Duodenal mucosa (tissue), 2 donors: ENCODE data around the gene PCTP.

ENCODE experiments used
- H3K27ac ChIP-seq: one replicate; pipeline ENCODE4 v1.7.0; 2013; ENCODE audit warnings: low read depth, low read length
- H3K27me3 ChIP-seq, 2 donors: one replicate each; pipeline ENCODE4 v1.7.0; 2013; ENCODE audit warnings: low read length in 2 of 2, control low read depth in 1 of 2; ENCODE audit not compliant: insufficient read depth in 2 of 2, control insufficient read depth in 1 of 2
- H3K36me3 ChIP-seq, 2 donors: one replicate each; pipeline ENCODE4 v1.7.0; 2013; ENCODE audit warnings: low read length in 2 of 2, control low read depth in 1 of 2; ENCODE audit not compliant: insufficient read depth in 2 of 2, control insufficient read depth in 1 of 2
- H3K4me1 ChIP-seq, 2 donors: one replicate each; pipeline ENCODE4 v1.7.0; 2013; ENCODE audit warnings: low read length in 2 of 2, control low read depth in 1 of 2; ENCODE audit not compliant: insufficient read depth in 2 of 2, control insufficient read depth in 1 of 2
- H3K4me3 ChIP-seq, 2 donors: one replicate each; pipeline ENCODE4 v1.7.0; 2013; ENCODE audit warnings: low read length in 2 of 2, low read depth in 1 of 2
- H3K9ac ChIP-seq, 2 donors: one replicate each; pipeline ENCODE4 v1.7.0; 2013; ENCODE audit warnings: low read length in 2 of 2, low read depth in 1 of 2
- H3K9me3 ChIP-seq, 2 donors: one replicate each; pipeline ENCODE4 v1.7.0; 2013; ENCODE audit warnings: low read length in 2 of 2, control low read depth in 1 of 2; ENCODE audit not compliant: control insufficient read depth in 1 of 2

The PCTP gene

DNA sequence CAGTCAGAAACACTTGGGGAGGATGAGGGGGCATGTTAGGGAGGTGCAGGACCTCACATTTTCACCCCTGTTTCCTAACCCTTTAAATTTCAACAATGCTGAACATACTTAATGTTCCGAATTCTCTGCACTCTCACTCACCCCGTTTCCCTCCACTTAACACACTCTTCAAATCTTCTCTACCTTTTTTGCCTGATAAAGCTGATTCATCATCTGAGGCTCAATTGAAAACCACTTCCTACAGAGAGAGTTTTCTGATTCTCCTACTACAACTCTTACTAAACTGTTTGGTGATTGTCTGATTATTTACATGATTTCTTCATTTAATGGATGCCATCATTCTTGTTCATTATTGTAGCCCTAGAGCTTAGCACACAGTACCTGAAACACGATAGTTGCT is 42.4 kb downstream of the PCTP start:
- Histone ChIP-seq H3K27ac (no peak overlapping the region), H3K9ac (no peak overlapping the region), H3K4me3 (no peak overlapping the region), H3K27me3 (no peaks in the 10 kb centered on the region), H3K4me1 (no peaks in the 10 kb centered on the region), H3K36me3 (no peaks in the 10 kb centered on the region), H3K9me3 (no peaks in the 10 kb centered on the region)

DNA sequence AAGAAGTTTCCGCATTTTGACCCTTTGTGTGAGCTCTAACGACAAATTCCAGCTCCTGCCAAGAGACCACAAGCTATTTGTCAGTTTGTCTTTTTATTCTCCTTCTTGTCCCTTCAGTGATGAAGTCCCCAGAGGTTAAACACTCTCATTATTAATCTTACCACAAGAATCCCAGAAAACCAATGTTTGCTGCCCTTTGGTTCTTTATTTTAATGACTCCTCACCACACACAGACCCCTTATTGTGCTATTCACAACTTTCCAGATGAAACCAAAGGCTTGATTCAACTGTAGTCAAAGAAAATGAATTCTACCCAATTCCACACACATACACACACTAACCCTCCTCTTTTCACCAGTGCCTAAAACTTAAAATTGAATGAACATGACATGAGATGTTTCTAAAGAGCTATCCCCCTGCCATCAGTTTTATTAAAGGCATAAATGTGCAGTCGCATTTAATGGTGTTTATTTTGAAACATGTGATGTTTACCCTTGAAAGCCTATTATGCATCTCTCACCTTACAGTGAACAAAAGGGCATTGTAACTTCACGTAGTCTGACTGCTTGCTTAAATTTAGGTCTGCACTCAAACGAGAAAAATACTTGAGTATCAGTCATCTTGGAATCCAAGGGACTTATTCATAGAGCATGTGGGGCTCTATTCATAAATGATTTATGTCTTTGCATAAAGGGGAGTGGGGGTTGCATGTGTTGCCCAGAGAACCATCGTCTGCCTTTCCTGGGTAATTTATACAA is 44.1 kb downstream of the PCTP start:
- no peaks in the 10 kb centered on the region for H3K36me3 ChIP-seq
- no peak overlapping the region for H3K27ac ChIP-seq
- H3K9me3 ChIP-seq = no peaks in the 10 kb centered on the region
- no peaks in the 10 kb centered on the region for H3K27me3 ChIP-seq
- H3K4me3 ChIP-seq = no peak overlapping the region
- no peaks in the 10 kb centered on the region for H3K4me1 ChIP-seq
- no peak overlapping the region for H3K9ac ChIP-seq

DNA sequence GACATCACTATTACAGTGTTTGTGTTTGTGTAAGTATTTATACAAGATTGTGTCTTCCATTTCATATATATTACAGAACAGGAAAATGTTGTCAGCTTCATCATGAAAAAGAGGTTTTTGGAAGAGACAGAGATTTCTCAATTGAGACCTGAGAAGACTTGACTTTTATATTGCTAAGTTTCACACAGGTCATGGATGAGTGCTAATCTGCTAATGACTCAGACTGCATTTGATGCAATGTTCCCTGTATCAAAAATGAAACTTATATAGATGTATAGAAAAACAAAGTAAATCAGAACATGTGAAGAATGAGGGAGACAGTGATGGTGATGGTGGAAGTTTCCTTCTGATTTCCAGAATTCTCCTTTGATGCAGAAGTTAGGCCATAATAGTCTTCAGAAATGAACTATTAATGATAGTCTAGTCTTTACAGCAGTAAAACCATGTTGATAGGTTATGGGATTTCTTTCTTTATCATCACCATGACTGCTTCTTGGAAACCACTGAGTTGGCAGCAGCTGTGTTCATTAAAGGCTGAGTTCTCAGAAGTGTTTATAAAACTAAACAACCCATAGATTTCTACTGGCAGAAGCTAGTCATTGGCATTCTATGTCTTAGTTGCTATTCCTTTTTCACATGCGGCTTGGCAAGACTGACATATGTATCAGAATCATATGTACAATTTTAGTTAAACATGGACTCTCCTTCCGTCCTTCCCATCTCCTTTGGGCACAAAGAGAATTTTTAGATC is 56.1 kb downstream of the PCTP start:
- H3K9me3 ChIP-seq = no peaks in the 10 kb centered on the region
- no peak overlapping the region for H3K27ac ChIP-seq
- no peaks in the 10 kb centered on the region for H3K4me1 ChIP-seq
- H3K9ac ChIP-seq = no peak overlapping the region
- H3K27me3 ChIP-seq = no peaks in the 10 kb centered on the region
- no peaks in the 10 kb centered on the region for H3K36me3 ChIP-seq
- H3K4me3 ChIP-seq = no peak overlapping the region

DNA sequence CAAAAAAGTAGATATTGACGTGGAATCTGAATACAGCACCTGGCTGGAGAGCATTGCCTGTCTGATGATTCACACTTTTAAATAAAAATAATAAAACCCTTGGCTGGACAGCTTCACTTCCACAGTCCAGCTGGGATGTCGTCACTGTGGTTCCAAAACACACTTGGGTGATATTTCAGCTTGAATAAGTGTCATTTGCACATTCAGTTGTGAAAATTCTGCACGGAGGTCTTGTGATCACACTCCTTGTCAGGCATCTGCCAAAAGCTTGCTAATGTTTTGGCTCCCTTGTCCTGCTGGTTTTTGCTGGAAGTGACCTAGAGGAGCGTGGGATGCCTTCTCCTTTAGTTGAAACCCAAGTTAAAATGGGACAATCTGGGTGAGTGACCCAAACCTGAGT is 60.7 kb downstream of the PCTP start:
- Histone ChIP-seq H3K4me3 (no peak overlapping the region), H3K4me1 (no peaks in the 10 kb centered on the region), H3K27ac (no peak overlapping the region), H3K36me3 (no peaks in the 10 kb centered on the region), H3K27me3 (no peaks in the 10 kb centered on the region), H3K9ac (no peak overlapping the region), H3K9me3 (no peaks in the 10 kb centered on the region)

DNA sequence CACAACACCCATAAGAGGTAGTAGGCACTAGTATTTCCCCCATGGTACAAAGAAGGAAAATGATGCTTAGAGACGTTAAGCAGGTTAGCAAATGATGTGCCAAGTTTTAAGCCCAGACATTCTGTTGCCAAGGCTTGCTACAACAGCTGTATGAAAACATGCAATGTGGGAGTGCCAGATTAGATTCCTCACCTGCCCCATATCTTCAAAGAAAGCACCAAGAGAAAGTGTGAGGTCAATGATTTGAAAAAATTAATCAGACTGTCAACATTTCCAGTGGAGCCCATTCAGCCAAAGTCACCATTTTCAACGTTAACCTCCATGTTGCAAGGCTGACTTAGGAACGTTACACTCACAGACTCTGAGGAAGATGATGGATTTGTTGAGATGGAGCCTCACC is 61.5 kb downstream of the PCTP start:
- H3K4me1 ChIP-seq = no peaks in the 10 kb centered on the region
- no peaks in the 10 kb centered on the region for H3K9me3 ChIP-seq
- no peaks in the 10 kb centered on the region for H3K27me3 ChIP-seq
- no peaks in the 10 kb centered on the region for H3K36me3 ChIP-seq
- no peak overlapping the region for H3K4me3 ChIP-seq
- no peak overlapping the region for H3K27ac ChIP-seq
- no peak overlapping the region for H3K9ac ChIP-seq

DNA sequence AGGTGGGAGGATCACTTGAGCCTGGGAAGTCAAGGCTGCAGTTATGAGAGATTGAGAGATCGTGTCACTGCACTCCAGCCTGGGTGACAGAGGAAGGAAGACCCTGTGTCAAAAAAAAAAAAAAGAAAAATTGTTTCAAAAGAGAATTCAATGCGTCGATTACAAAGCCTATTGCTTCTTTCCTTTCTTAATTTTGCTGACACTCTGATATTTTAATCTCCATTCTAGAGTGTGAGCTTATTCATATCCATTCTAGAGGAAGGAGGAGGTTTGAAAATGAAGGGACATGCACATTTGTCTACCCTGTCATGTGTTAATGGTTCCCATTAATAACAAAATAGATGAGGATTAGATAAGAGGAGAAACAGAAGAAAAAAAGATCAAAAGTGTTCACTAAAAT is 63.1 kb downstream of the PCTP start:
- Histone ChIP-seq H3K27ac (no peak overlapping the region), H3K9ac (no peak overlapping the region)

DNA sequence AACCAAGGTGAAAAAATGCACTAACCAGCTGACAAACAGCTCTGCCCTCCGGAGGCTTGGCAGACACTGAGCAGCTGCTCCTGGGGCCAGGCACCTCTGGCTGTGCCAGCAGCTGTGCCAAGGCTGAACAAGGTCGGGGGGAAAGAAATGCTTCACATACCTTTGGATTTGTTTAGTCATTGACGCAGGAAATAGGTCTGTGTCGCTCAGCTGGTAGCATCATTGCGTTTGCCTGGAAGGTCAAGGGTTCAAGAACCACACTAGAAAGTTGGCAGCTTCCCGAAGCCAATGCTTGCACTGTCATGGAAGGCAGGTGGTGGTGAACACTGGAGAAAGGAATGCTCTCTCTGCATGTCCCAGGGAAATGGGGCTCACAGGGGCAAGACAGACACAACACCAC is 63.5 kb downstream of the PCTP start:
- Histone ChIP-seq H3K4me1 (no peaks in the 10 kb centered on the region), H3K9ac (no peak overlapping the region), H3K36me3 (no peaks in the 10 kb centered on the region), H3K27ac (no peak overlapping the region), H3K4me3 (no peak overlapping the region), H3K9me3 (no peaks in the 10 kb centered on the region), H3K27me3 (no peaks in the 10 kb centered on the region)

More for the DNA sequence above, 63.1 kb downstream of the PCTP start:
- H3K27me3 ChIP-seq = no peaks in the 10 kb centered on the region
- H3K4me3 ChIP-seq = no peak overlapping the region
- H3K36me3 ChIP-seq = no peaks in the 10 kb centered on the region
- no peaks in the 10 kb centered on the region for H3K9me3 ChIP-seq
- H3K4me1 ChIP-seq = no peaks in the 10 kb centered on the region

DNA sequence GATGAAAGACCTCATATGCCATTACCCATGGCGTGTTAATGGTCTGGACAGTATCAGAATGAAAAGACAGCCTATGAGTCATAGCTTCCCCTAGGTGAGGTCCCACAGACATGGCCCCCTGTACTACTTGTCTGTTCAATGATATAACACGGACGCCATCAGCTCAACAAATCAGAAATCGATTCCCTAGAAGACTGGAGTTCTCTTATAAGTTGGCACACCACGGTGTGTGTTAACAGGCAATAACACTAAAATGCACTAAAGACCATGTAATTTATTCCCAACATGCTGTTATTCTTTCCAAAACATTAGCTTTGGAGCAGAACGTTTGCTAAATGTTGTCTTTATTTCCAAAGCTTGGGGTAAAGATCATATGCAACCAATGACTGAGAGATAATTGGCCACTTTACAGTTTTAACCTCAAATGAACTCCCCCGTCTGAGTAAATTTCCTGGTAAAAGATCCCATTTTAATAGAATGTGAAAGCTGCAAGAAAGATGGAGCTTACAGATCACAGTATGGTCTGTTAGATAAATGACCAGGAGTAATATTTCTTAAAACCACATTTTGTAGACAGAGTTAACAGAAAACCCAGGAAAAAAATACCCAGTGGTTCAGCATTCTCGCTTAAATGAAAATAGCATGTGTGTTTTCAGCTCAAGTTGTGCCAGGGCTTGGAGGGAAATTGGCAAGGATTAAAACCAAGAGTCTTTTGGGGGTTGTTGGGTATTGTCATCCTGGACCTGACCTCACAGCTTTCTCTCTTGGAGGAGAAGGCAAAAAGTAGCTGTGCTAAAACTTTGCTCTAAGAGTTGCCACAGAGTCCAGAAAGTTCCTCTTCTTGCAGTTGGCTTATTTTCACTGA is 65.9 kb downstream of the PCTP start:
- Histone ChIP-seq H3K4me1 (no peaks in the 10 kb centered on the region), H3K9me3 (peaks cover 0 to 2% of the 10 kb centered on the region in 2 donors), H3K27ac (no peak overlapping the region), H3K4me3 (no peak overlapping the region), H3K27me3 (no peaks in the 10 kb centered on the region), H3K36me3 (no peaks in the 10 kb centered on the region), H3K9ac (no peak overlapping the region)

DNA sequence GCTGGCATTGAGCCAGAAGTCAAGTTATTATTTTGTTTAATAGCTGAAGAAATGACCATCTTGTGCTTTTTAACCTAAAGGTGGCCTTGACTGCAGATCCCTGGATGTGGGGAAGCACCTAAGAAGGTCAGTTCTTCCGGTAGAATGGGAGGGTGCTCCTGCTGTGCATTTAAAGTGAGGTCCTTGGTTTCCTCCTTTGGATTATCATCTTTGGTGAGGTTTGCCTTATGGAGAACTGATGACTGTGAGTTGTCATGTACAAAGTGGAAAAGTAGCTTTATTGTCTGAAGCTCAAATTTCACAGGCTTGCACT is 66.5 kb downstream of the PCTP start:
- Histone ChIP-seq H3K27ac (no peak overlapping the region), H3K36me3 (no peaks in the 10 kb centered on the region), H3K4me1 (no peaks in the 10 kb centered on the region), H3K27me3 (no peaks in the 10 kb centered on the region), H3K4me3 (no peak overlapping the region), H3K9me3 (peaks cover 0 to 2% of the 10 kb centered on the region in 2 donors), H3K9ac (no peak overlapping the region)

DNA sequence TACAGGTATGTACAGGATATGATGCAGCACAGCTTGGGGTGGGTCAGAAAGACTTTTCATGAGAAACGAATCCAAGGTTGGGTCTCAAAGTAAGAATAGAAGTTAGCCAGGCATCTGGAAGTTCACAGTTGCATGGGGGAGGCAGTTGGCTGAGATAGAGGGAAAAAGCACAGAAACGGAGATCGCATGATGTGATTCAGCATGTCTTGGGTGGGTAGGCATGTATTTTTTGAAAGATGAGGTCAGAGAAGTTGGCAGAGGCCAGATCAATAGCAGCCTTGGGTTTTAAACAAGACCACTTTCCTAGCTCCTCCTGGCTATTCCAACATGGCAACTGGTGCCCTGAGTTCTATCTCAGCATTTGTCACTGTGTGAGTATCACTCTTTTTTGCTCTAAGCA is 67.2 kb downstream of the PCTP start:
- H3K9ac ChIP-seq = no peak overlapping the region
- H3K4me3 ChIP-seq = no peak overlapping the region
- H3K27ac ChIP-seq = no peak overlapping the region
- H3K36me3 ChIP-seq = no peaks in the 10 kb centered on the region
- peaks cover 0 to 2% of the 10 kb centered on the region in 2 donors for H3K9me3 ChIP-seq
- H3K27me3 ChIP-seq = no peaks in the 10 kb centered on the region
- no peaks in the 10 kb centered on the region for H3K4me1 ChIP-seq
